NCI-H524 treated with DMSO at 0.1 percent for 48 hours (cell line): ENCODE results near the gene PKN2.
"Not testable (repeated sequence)": the region's sequence is repeated elsewhere in the genome, so short reads cannot be mapped to it uniquely, and the experiment has no call there.

Experiments used
- DNase-seq: peaks from one replicate; lab custom pipeline; 2025; lab: John Stamatoyannopoulos, UW

Gene PKN2

DNA sequence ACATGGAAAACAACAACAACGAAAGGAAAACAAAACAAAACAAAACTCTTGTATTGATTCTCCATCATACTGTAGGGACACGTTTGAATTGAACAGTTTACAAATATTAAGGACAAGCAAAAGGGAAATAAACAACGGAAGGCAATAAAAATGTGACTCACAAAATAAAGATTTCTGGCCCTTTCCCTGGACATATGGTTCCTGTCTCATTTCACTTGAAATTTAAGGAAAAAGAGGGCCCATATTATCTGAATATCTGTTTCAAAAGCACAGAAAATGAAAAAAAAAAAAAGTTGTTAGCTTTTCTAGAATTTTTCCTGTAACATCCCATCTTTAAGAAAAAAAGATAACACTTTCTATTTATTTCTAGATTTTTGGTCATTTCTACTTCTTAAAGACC lies 3.6 kb upstream of the PKN2 start:
- no peak for DNase-seq

DNA sequence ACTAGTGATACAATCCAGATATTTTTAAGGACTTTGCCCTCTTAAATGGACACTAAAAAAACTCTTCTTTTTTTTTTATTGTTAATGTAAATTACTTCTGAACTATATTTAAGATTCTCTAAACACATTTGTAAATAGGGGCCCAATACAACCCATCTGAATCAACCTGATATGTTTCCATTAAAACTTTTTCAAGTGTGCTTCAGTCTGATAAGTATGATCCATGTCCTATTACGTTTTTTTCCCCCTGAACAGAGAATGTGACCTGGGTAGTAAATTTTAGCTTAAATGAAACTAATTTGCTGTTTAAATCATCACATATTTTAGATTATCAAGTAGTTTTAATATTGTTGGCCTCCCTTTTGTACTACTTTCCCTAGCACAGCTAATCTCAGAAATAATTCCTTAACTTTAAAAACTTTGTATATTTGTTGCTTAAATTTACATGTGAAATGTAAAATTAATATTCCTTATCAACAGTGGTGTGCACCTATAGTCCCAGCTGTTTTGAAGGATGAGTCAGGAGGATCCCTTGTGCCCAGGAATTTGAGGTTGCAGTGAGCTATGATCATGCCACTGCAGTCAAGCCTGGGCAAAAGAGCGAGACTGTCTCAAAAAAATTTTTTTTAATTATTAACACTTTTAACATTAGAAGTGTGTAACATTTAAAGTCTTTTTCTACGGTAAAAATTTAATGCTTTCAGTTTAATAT lies 3.0 kb upstream of the PKN2 start:
- DNase-seq = no peak

- peak; percentile 37 for DNase-seq
Measured at GRCh38 chr1:88684482-88685258, 597 bp downstream of the PKN2 start.

- DNase-seq = no peak
Measured at GRCh38 chr1:88685259-88685620, 1.2 kb downstream of the PKN2 start.

- no peak for DNase-seq
Measured at GRCh38 chr1:88691540-88691939, 7.5 kb downstream of the PKN2 start.

DNA sequence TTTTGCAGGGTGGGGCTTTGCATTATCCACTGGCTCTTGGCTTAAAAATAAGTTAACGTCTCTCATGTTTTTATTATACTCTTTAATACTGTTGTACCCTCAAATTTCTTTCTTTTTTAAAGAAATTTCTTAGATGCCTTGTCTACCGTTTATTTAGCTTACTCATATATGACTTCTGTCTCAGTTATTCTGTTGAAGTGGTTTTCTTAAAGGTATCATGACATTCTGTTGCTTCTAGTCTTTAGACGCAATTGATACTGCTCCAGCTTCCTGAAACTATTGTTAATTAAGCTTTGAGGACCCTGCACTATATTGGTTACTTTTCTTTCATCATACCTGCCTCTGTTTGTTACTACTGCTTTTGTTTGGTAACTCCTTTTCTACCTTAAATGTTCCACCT lies 11.7 kb downstream of the PKN2 start:
- DNase-seq = no peak

DNA sequence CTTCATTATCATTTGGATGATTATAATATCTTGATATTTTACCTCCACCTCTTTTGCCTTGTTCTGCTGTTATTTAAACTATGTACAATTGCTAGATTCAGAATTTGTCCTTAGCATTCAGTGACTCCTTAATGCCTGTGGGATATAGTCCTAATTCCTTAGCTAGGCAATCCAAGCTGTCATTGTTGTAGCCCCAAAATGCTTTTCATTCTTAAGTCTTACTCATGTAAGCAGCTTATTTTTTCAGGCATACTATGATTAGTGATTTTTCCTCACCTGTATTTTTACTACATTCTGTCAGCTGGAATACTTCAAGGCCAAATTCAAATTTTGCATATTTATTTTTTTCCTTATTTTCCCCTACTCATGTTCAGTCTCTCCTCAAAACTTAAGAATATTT lies 13.4 kb downstream of the PKN2 start:
- DNase-seq = no peak

DNA sequence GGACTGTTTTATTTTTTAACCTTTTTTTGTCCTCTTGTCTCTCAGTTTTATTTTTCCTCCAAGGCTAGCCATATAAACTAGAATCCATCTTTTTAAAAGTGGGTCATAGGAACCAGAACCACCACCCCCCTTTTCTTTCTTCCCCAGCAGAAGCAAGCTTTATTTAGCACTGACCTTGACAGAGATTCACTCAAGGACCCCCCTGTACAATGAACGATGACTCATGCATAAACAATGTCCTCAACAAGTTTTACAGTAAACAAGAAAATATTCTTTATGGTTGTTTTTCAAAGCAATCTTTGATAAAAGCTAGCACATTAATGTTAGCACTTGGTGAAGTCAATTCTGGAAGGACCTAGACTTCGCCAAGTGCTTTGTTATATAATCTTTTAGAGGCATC lies 14.1 kb downstream of the PKN2 start:
- DNase-seq = no peak

DNA sequence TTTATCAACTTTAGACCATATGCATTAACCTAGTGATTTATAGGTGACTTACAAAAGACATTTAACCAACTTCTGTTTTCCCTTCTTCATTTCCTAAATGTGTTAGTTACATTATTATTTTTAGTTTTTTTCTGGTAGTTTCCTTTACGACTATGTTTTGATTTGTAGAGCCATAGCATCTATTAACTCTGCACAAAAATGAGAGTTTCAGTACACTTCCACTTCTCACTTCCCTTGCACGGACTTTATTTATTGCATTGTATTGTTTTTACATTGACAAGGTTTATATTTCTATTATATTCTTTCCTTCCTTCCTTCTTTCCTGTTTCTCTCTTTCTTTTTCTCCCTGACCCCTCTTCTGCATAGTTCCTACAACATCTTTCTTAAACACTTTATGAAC lies 14.7 kb downstream of the PKN2 start:
- no peak for DNase-seq

- DNase-seq = no peak
Measured at GRCh38 chr1:88700425-88701013, 16.4 kb downstream of the PKN2 start.

DNA sequence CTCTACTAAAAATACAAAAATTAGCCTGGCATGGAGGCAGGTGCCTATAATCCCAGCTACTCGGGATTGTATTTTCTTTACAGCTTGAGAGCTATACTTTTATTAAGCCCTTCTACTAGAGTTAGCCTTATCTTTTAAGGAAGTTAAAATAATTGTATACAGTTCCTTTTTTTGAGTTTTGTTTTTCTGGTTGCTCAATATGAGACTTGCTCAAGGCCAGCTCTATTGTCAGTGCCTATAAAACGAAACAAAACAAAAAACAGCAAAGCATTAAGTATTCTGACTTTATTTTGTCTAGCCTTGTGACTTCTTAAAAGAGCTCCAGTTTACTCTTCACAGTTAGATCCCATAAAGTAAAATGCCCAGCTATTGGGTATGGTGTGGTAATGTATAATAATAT lies 17.2 kb downstream of the PKN2 start:
- DNase-seq = no peak

DNA sequence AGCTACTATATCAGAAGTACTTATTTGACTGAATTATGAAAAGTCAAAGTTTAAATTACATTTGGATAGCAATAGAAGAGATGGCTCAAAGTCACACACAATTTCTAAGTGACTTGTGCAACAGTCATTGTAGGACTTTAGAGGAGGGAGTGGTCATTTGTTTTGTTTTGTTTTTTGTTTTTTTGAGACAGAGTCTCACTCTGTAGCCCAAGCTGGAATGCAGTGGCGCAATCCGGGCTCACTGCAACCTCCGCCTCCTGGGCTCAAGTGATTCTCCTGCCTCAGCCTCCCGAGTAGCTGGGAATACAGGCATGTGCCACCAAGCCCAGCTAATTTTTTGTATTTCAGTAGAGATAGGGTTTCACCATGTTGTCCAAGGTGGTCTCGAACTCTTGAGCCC lies 17.7 kb downstream of the PKN2 start:
- not testable (repeated sequence) for DNase-seq

GRCh38 chr1:88708011-88708410 lies 23.9 kb downstream of the PKN2 start:
- DNase-seq = no peak

- not testable (repeated sequence) for DNase-seq
Measured at GRCh38 chr1:88712907-88713306, 28.8 kb downstream of the PKN2 start.

DNA sequence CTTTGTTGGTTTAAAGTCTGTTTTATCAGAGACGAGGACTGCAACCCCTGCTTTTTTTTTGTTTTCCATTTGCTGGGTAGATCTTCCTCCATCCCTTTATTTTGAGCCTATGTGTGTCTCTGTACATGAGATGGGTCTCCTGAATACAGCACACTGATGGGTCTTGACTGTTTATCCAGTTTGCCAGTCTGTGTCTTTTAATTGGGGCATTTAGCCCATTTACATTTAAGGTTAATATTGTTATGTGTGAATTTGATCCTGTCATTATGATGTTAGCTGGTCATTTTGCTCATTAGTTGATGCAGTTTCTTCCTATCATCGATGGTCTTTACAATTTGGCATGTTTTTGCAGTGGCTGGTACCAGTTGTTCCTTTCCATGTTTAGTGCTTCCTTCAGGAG lies 32.5 kb downstream of the PKN2 start:
- not testable (repeated sequence) for DNase-seq

- no peak for DNase-seq
Measured at GRCh38 chr1:88722492-88722891, 38.4 kb downstream of the PKN2 start.

GRCh38 chr1:88726697-88727096 lies 42.6 kb downstream of the PKN2 start:
- no peak for DNase-seq

GRCh38 chr1:88727205-88727604 lies 43.1 kb downstream of the PKN2 start:
- DNase-seq = no peak

DNA sequence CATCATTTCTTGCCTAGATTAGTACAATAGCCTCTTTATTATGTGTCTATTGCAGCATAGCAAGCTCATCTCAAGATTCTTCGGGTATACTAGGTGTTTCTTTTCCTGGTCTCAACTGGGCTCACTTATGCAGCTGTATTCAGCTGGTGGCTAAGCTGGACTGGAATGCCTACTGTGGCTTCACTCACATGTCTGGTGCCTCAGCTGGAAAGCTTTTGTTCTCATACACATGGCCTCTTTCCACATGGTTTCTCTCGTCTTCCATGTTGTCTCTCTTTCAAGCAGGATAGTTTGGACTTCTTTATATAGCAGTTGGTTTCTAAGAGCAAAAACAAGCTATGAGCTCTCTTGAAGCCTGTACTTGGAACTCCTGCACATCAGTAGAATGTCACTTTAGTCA lies 45.2 kb downstream of the PKN2 start:
- DNase-seq = no peak

DNA sequence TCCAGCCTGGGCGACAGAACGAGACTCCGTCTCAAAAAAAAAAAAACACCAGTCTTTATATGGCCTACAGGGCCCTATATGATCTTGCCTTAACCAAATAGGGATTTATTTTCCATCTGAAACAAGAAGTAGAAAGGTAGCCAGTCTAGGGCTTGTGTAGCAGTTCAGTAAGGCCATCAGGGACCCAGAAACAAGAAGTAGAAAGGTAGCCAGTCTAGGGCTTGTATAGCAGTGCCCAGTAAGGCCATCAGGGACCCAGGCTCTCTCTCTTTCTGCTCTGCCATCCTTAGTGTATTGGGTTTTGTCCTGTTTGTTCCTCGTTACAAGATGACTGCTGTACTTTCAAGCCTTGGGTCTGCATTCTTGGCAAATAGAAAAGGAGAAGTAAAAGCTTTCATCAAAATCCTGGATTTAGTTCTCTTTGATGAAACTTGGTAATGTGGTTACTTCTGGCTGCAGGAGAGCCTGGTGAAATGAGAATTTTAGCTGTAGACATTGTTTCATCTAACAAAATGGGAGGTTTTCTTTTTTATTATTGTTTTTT lies 46.1 kb downstream of the PKN2 start:
- no peak for DNase-seq

DNA sequence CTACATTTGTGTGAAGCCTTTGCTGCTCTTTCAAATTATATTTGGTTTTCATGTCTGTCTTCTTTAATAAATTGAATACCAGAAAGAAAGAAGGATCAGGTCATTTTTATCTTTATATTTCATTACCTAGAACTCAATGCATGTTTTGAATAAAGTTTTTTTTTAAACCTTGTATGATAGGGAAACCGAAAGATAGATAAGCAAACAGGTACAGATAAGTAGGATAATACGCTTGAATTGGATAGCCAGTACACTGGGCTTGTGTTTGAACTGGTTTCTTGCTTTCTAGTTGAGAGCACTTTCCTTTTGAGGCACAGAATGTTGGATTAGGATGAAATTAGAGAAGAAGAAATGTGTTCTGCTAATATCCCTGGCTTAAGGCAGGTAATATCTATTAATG lies 46.9 kb downstream of the PKN2 start:
- no peak for DNase-seq

GRCh38 chr1:88731475-88732269 lies 47.6 kb downstream of the PKN2 start:
- DNase-seq = no peak
